ENCODE measurements around the gene LRRC9.

LRRC9 gene

GRCh38 chr14:60092526-60092920 lies 172.6 kb downstream of the LRRC9 start:
- no peak for TF ChIP-seq POLR2AphosphoS5 (IDR thresholded peaks at IDR 0.05; ENCODE audit: low read depth, low read length)
- no peak for TF ChIP-seq FOXP2 (optimal IDR thresholded peaks at IDR 0.05; ENCODE audit: borderline replicate concordance, extremely low read depth, extremely low read length, insufficient read depth)
- TF ChIP-seq REST (IDR thresholded peaks at IDR 0.05; ENCODE audit: insufficient read depth in 1 of 2, low read depth in 2 of 2, low read length in 2 of 2), result no peak
- no peak for TF ChIP-seq SIN3A (IDR thresholded peaks at IDR 0.05; ENCODE audit: borderline replicate concordance, insufficient read depth, low read length)
- TF ChIP-seq TAF1 (IDR thresholded peaks at IDR 0.05; ENCODE audit: borderline replicate concordance, insufficient read depth, low read length), result no peak

- TF ChIP-seq SIN3A (IDR thresholded peaks at IDR 0.05; ENCODE audit: borderline replicate concordance, insufficient read depth, low read length) (no peak), FOXP2 (optimal IDR thresholded peaks at IDR 0.05; ENCODE audit: borderline replicate concordance, extremely low read depth, extremely low read length, insufficient read depth) (no peak), TAF1 (IDR thresholded peaks at IDR 0.05; ENCODE audit: borderline replicate concordance, insufficient read depth, low read length) (no peak), POLR2AphosphoS5 (IDR thresholded peaks at IDR 0.05; ENCODE audit: low read depth, low read length) (no peak), REST (IDR thresholded peaks at IDR 0.05; ENCODE audit: insufficient read depth in 1 of 2, low read depth in 2 of 2, low read length in 2 of 2) (no peak)
These were observed 173.1 kb downstream of the LRRC9 start for GRCh38 chr14:60093080-60093479.

- TF ChIP-seq TAF1 (IDR thresholded peaks at IDR 0.05; ENCODE audit: borderline replicate concordance, insufficient read depth, low read length) (no peak), POLR2AphosphoS5 (IDR thresholded peaks at IDR 0.05; ENCODE audit: low read depth, low read length) (no peak), REST (IDR thresholded peaks at IDR 0.05; ENCODE audit: insufficient read depth in 1 of 2, low read depth in 2 of 2, low read length in 2 of 2) (no peak), SIN3A (IDR thresholded peaks at IDR 0.05; ENCODE audit: borderline replicate concordance, insufficient read depth, low read length) (no peak), FOXP2 (optimal IDR thresholded peaks at IDR 0.05; ENCODE audit: borderline replicate concordance, extremely low read depth, extremely low read length, insufficient read depth) (no peak)
These were observed 173.7 kb downstream of the LRRC9 start for GRCh38 chr14:60093606-60094005.

- no peak for TF ChIP-seq POLR2AphosphoS5 (IDR thresholded peaks at IDR 0.05; ENCODE audit: low read depth, low read length)
These were observed 174.5 kb downstream of the LRRC9 start for GRCh38 chr14:60094306-60094897.

GRCh38 chr14:60095231-60095630 lies 175.3 kb downstream of the LRRC9 start:
- TF ChIP-seq REST (IDR thresholded peaks at IDR 0.05; ENCODE audit: insufficient read depth in 1 of 2, low read depth in 2 of 2, low read length in 2 of 2), result no peak
- no peak for TF ChIP-seq FOXP2 (optimal IDR thresholded peaks at IDR 0.05; ENCODE audit: borderline replicate concordance, extremely low read depth, extremely low read length, insufficient read depth)
- TF ChIP-seq SIN3A (IDR thresholded peaks at IDR 0.05; ENCODE audit: borderline replicate concordance, insufficient read depth, low read length), result no peak
- TF ChIP-seq POLR2AphosphoS5 (IDR thresholded peaks at IDR 0.05; ENCODE audit: low read depth, low read length), result no peak
- no peak for TF ChIP-seq TAF1 (IDR thresholded peaks at IDR 0.05; ENCODE audit: borderline replicate concordance, insufficient read depth, low read length)
